DND-41 (cell line): ENCODE data around the gene ZBTB45.

Source experiments
- ATAC-seq: fragments of 200-7000 bp; cut with Tn5 transposase; 3 replicates; pipeline ENCODE4 v1.9.1; 2021; ENCODE audit warnings: low read depth; ENCODE audit not compliant: insufficient read depth
- DNase-seq: peaks from one replicate; pipeline ENCODE4 v3.0.0-alpha.2; 2020
- H2AFZ ChIP-seq: 2 replicates; pipeline ENCODE4 v1.6.0; 2012; ENCODE audit warnings: low read depth, low read length
- H3K27ac ChIP-seq: 2 replicates; pipeline ENCODE4 v1.5.1; 2012; ENCODE audit warnings: low read length, inconsistent platforms
- H3K27me3 ChIP-seq: fragments of 200-600 bp; sonication (generic); 2 replicates; pipeline ENCODE4 v1.6.0; 2012; ENCODE audit warnings: low read length, mild to moderate bottlenecking, inconsistent platforms; ENCODE audit not compliant: insufficient read depth, poor library complexity
- H3K36me3 ChIP-seq: 2 replicates; pipeline ENCODE4 v1.5.1; 2012; ENCODE audit warnings: low read length, inconsistent platforms; ENCODE audit not compliant: insufficient read depth
- H3K4me1 ChIP-seq: 2 replicates; pipeline ENCODE4 v1.5.1; 2012; ENCODE audit warnings: mild to moderate bottlenecking, low read length; ENCODE audit not compliant: insufficient read depth
- H3K4me2 ChIP-seq: 2 replicates; pipeline ENCODE4 v1.6.0; 2012; ENCODE audit warnings: mild to moderate bottlenecking, moderate library complexity, low read length, inconsistent platforms; ENCODE audit not compliant: insufficient read depth
- H3K4me3 ChIP-seq, 2 experiments: fragments of 200-600 bp in 1 of 2; shearing (Covaris generic) in 1 of 2; 2 replicates each; pipeline ENCODE4 v1.5.1; 2012 to 2016; ENCODE audit warnings: inconsistent platforms in 2 of 2, low read length in 2 of 2, mild to moderate bottlenecking in 2 of 2, low read depth in 1 of 2, moderate library complexity in 1 of 2
- H3K79me2 ChIP-seq: 2 replicates; pipeline ENCODE4 v1.6.0; 2012; ENCODE audit warnings: low read length, inconsistent platforms; ENCODE audit not compliant: insufficient read depth
- H3K9ac ChIP-seq: 2 replicates; pipeline ENCODE4 v1.6.0; 2012; ENCODE audit warnings: low read depth, mild to moderate bottlenecking, inconsistent platforms, low read length, moderate library complexity
- H3K9me3 ChIP-seq: 2 replicates; pipeline ENCODE4 v1.5.1; 2012; ENCODE audit warnings: low read length, moderate library complexity, mild to moderate bottlenecking, inconsistent platforms; ENCODE audit not compliant: insufficient read depth, severe bottlenecking
- H4K20me1 ChIP-seq: 2 replicates; pipeline ENCODE4 v1.6.0; 2012; ENCODE audit warnings: low read length; ENCODE audit not compliant: insufficient read depth
- CTCF ChIP-seq: IDR thresholded peaks from 2 replicates; pipeline ENCODE4 v1.5.1; 2012; ENCODE audit warnings: borderline replicate concordance, low read length, moderate library complexity, mild to moderate bottlenecking; ENCODE audit not compliant: poor library complexity, severe bottlenecking; ENCODE audit errors: extremely low read depth
- EZH2 ChIP-seq: IDR thresholded peaks from 3 replicates; pipeline ENCODE4 v1.6.1; 2012; ENCODE audit warnings: borderline replicate concordance, low read depth, mild to moderate bottlenecking, moderate library complexity, low read length, inconsistent platforms; ENCODE audit not compliant: severe bottlenecking

ZBTB45 gene

GRCh38 chr19:58477130-58477529, 42.5 kb downstream of the ZBTB45 start:
- peaks cover 42% of the 10 kb centered on the region for H3K36me3 ChIP-seq
- H2AFZ ChIP-seq, result no peak overlapping the region
- peak overlapping the region; percentile 96 for H3K4me2 ChIP-seq
- H3K4me1 ChIP-seq, result peaks cover 38% of the 10 kb centered on the region
- 0 out of 2 replicates have a peak, but pooled peaks cover 8% of the 10 kb centered on the region for H3K79me2 ChIP-seq
- H3K27ac ChIP-seq, result peak overlapping the region; percentile 92
- H3K9ac ChIP-seq, result peak overlapping the region; percentile 94
- H3K27me3 ChIP-seq, result no peaks in the 10 kb centered on the region
- ATAC-seq, result no peak
- H4K20me1 ChIP-seq, result peaks cover 6% of the 10 kb centered on the region; the same call in 1 of the 2 replicates
- no peaks in the 10 kb centered on the region for H3K9me3 ChIP-seq
- TF ChIP-seq CTCF (no peak), EZH2 (no peak)
- DNase-seq, result no peak
- H3K4me3 ChIP-seq, result peak overlapping the region in 1 of 2 experiments; percentile 88; a peak in 3 of 4 replicates

- Histone ChIP-seq H3K79me2 (0 out of 2 replicates have a peak, but pooled peaks cover 8% of the 10 kb centered on the region), H4K20me1 (peaks cover 8% of the 10 kb centered on the region; the same call in 1 of the 2 replicates), H3K27me3 (no peaks in the 10 kb centered on the region), H3K27ac (peak overlapping the region; percentile 92), H3K4me1 (peaks cover 38% of the 10 kb centered on the region), H3K36me3 (peaks cover 48% of the 10 kb centered on the region), H3K9me3 (no peaks in the 10 kb centered on the region), H2AFZ (peak overlapping the region; percentile 95), H3K4me2 (peak overlapping the region; percentile 96), H3K4me3 (peak overlapping the region; percentile 65 to 88), H3K9ac (peak overlapping the region; percentile 94)
- no peak for TF ChIP-seq EZH2
- no peak for TF ChIP-seq CTCF
- DNase-seq (peak; percentile 33), ATAC-seq (no peak)
Measured at GRCh38 chr19:58476498-58477015, 43.1 kb downstream of the ZBTB45 start.

- peak within 1 kb of the TSS; percentile 65 to 88 for H3K4me3 ChIP-seq
- DNase-seq, result peak; percentile 99
- peaks cover 44% of the 10 kb centered on the region for H3K36me3 ChIP-seq
- no peaks in the 10 kb centered on the region for H3K27me3 ChIP-seq
- H2AFZ ChIP-seq, result peak within 1 kb of the TSS; percentile 95
- H4K20me1 ChIP-seq, result peaks cover 8% of the 10 kb centered on the region; the same call in 1 of the 2 replicates
- no peaks in the 10 kb centered on the region for H3K9me3 ChIP-seq
- peak within 1 kb of the TSS; percentile 92 for H3K27ac ChIP-seq
- 0 out of 2 replicates have a peak, but pooled peaks cover 8% of the 10 kb centered on the region for H3K79me2 ChIP-seq
- peaks cover 38% of the 10 kb centered on the region for H3K4me1 ChIP-seq
- H3K9ac ChIP-seq, result peak within 1 kb of the TSS; percentile 94
- TF ChIP-seq CTCF (peak; percentile 24), EZH2 (no peak)
- H3K4me2 ChIP-seq, result peak within 1 kb of the TSS; percentile 96
- ATAC-seq, result peak; percentile 90
Measured at GRCh38 chr19:58475714-58476497, 43.7 kb downstream of the ZBTB45 start, which contains the start of gene ZNF446. Gene ZNF446, plus strand, starts transcription at chr19:58476352. Its CDS starts 867 bp downstream, at chr19:58477219.
